ENCODE measurements around the gene TMPRSS3.

- TF ChIP-seq POLR2A (IDR thresholded peaks at IDR 0.05) (no peak), CTCF (IDR thresholded peaks at IDR 0.05) (no peak)
Measured at GRCh38 chr21:42370894-42371654, 24.8 kb downstream of the TMPRSS3 start.
